ENCODE results near the gene SSPN. TPM values are rescaled to one million over a fixed set of nuclear protein-coding genes. Genes with fewer than 3 reads are reported as not detected.

The SSPN gene
- total RNA-seq, 1 donor from 2014 or later, result 42.9 TPM

- Mint-ChIP-seq H3K27me3 (ENCODE audit: low read depth) (no peaks in the 10 kb centered on the region), H3K9me3 (ENCODE audit: low read depth) (peaks cover 3% of the 10 kb centered on the region), H3K4me1 (ENCODE audit: low read depth) (no peaks in the 10 kb centered on the region), H3K27ac (ENCODE audit: unreplicated experiment) (no peak overlapping the region), H3K36me3 (ENCODE audit: low read depth) (no peaks in the 10 kb centered on the region), H3K4me3 (ENCODE audit: unreplicated experiment) (no peak overlapping the region)
- DNase-seq (ENCODE audit: low spot score), result no peak
- TF ChIP-seq CTCF (IDR thresholded peaks at IDR 0.05), result no peak
These were observed 69.0 kb downstream of the SSPN start for GRCh38 chr12:26264215-26264838.

GRCh38 chr12:26265606-26266005 lies 70.2 kb downstream of the SSPN start:
- Mint-ChIP-seq H3K4me1 (ENCODE audit: low read depth) (no peaks in the 10 kb centered on the region), H3K27ac (ENCODE audit: unreplicated experiment) (no peak overlapping the region), H3K4me3 (ENCODE audit: unreplicated experiment) (no peak overlapping the region)

GRCh38 chr12:26266881-26267280 lies 71.5 kb downstream of the SSPN start:
- Mint-ChIP-seq H3K4me3 (ENCODE audit: unreplicated experiment) (no peak overlapping the region), H3K27me3 (ENCODE audit: low read depth) (no peaks in the 10 kb centered on the region), H3K4me1 (ENCODE audit: low read depth) (peaks cover 10% of the 10 kb centered on the region), H3K36me3 (ENCODE audit: low read depth) (no peaks in the 10 kb centered on the region), H3K27ac (ENCODE audit: unreplicated experiment) (no peak overlapping the region), H3K9me3 (ENCODE audit: low read depth) (peaks cover 3% of the 10 kb centered on the region)
- DNase-seq (ENCODE audit: low spot score), result no peak
- no peak for TF ChIP-seq CTCF (IDR thresholded peaks at IDR 0.05)

More at GRCh38 chr12:26265606-26266005, 70.2 kb downstream of the SSPN start:
- no peak for DNase-seq (ENCODE audit: low spot score)
- TF ChIP-seq CTCF (IDR thresholded peaks at IDR 0.05), result no peak
- no peaks in the 10 kb centered on the region for H3K36me3 Mint-ChIP-seq (ENCODE audit: low read depth)
- H3K9me3 Mint-ChIP-seq (ENCODE audit: low read depth), result peaks cover 3% of the 10 kb centered on the region
- H3K27me3 Mint-ChIP-seq (ENCODE audit: low read depth), result no peaks in the 10 kb centered on the region

GRCh38 chr12:26268841-26269561 lies 73.6 kb downstream of the SSPN start:
- DNase-seq (ENCODE audit: low spot score), result no peak
- Mint-ChIP-seq H3K9me3 (ENCODE audit: low read depth) (no peaks in the 10 kb centered on the region), H3K4me3 (ENCODE audit: unreplicated experiment) (no peak overlapping the region), H3K27me3 (ENCODE audit: low read depth) (no peaks in the 10 kb centered on the region), H3K27ac (ENCODE audit: unreplicated experiment) (no peak overlapping the region), H3K4me1 (ENCODE audit: low read depth) (peaks cover 26% of the 10 kb centered on the region), H3K36me3 (ENCODE audit: low read depth) (no peaks in the 10 kb centered on the region)
- no peak for TF ChIP-seq CTCF (IDR thresholded peaks at IDR 0.05)

- Mint-ChIP-seq H3K4me1 (ENCODE audit: low read depth) (peaks cover 34% of the 10 kb centered on the region), H3K27me3 (ENCODE audit: low read depth) (no peaks in the 10 kb centered on the region), H3K9me3 (ENCODE audit: low read depth) (no peaks in the 10 kb centered on the region), H3K27ac (ENCODE audit: unreplicated experiment) (no peak overlapping the region), H3K36me3 (ENCODE audit: low read depth) (no peaks in the 10 kb centered on the region), H3K4me3 (ENCODE audit: unreplicated experiment) (no peak overlapping the region)
- no peak for TF ChIP-seq CTCF (IDR thresholded peaks at IDR 0.05)
- no peak for DNase-seq (ENCODE audit: low spot score)
These were observed 74.3 kb downstream of the SSPN start for GRCh38 chr12:26269562-26270284.
